Measurements from ENCODE around the gene UBE2I. TPM values are rescaled to one million over a fixed set of nuclear protein-coding genes. Genes with fewer than 3 reads are reported as not detected.

UBE2I gene
- total RNA-seq, 2 experiments from 2014 or later: 122 to 323 TPM

DNA sequence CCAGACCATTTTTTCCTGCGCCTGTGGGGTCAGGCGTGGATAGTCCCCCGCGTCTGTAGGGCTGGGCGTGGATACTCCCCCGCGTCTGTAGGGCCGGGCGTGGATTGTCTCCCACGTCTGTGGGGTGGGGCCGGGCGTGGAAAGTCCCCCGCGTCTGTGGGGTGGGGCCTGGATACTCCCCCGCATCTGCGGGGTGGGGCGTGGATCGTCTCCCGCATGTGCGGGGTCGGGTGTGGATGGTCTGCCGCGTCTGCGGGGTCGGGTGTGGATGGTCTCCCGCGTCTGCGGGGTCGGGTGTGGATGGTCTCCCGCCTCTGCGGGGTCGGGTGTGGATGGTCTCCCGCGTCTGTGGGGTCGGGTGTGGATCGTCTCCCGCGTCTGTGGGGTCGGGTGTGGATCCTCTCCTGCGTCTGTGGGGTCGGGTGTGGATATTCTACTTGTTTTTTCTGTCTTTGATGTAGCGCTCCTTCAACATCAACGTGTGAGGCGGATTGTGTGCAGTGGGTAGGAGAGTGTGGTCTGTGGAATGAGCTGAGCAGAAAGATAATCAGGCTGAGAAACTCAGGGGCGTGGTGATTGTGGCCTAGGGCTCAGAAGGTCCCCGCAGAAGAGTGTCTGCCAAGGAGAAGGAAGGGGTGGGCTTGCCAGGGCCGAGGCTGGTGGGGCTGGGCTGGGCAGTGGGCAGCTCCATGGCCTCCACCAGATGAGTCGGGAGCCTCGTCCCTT, 45.5 kb downstream of the UBE2I start:
- no peak overlapping the region for H2AFZ ChIP-seq (ENCODE audit: low read length)
- TF ChIP-seq EZH2phosphoT487 (IDR thresholded peaks at IDR 0.05; ENCODE audit: borderline replicate concordance, low read depth, low read length): no peak
- TF ChIP-seq, protein P1, sequence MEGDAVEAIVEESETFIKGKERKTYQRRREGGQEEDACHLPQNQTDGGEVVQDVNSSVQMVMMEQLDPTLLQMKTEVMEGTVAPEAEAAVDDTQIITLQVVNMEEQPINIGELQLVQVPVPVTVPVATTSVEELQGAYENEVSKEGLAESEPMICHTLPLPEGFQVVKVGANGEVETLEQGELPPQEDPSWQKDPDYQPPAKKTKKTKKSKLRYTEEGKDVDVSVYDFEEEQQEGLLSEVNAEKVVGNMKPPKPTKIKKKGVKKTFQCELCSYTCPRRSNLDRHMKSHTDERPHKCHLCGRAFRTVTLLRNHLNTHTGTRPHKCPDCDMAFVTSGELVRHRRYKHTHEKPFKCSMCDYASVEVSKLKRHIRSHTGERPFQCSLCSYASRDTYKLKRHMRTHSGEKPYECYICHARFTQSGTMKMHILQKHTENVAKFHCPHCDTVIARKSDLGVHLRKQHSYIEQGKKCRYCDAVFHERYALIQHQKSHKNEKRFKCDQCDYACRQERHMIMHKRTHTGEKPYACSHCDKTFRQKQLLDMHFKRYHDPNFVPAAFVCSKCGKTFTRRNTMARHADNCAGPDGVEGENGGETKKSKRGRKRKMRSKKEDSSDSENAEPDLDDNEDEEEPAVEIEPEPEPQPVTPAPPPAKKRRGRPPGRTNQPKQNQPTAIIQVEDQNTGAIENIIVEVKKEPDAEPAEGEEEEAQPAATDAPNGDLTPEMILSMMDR (conservative IDR thresholded peaks at IDR 0.05; ENCODE audit: low read length): no peak
- H3K9me3 ChIP-seq (ENCODE audit: low read length): no peaks in the 10 kb centered on the region
- H3K79me2 ChIP-seq (ENCODE audit: insufficient read depth, low read depth, low read length): peaks cover 15% of the 10 kb centered on the region
- H3K36me3 ChIP-seq (ENCODE audit: insufficient read depth, low read length): peaks cover 4% of the 10 kb centered on the region; the same call in 1 of the 2 replicates
- H3K27ac ChIP-seq (ENCODE audit: low read depth, low read length, poor library complexity, severe bottlenecking): no peak overlapping the region
- H4K20me1 ChIP-seq (ENCODE audit: insufficient read depth, low read length): no peaks in the 10 kb centered on the region
- H3K4me2 ChIP-seq (ENCODE audit: low read length): no peak overlapping the region
- CTCF ChIA-PET (ENCODE audit: unreplicated experiment): no interaction called here
- H3K4me3 ChIP-seq (ENCODE audit: low read depth, low read length, poor library complexity, severe bottlenecking): no peak overlapping the region
- BruUV-seq (replicated peaks): no TSS peak
- H3K4me1 ChIP-seq (ENCODE audit: insufficient read depth, low read length, poor library complexity, severe bottlenecking): peaks cover 16% of the 10 kb centered on the region
- intact Hi-C loops (cut with micrococcal nuclease; ENCODE audit: unreplicated experiment): no loop called here
- no peaks in the 10 kb centered on the region for H3K9me2 ChIP-seq (ENCODE audit: insufficient read depth, low read length)
- POLR2A ChIA-PET: no interaction called here
- DNase-seq (ENCODE audit: low spot score): no peak

DNA sequence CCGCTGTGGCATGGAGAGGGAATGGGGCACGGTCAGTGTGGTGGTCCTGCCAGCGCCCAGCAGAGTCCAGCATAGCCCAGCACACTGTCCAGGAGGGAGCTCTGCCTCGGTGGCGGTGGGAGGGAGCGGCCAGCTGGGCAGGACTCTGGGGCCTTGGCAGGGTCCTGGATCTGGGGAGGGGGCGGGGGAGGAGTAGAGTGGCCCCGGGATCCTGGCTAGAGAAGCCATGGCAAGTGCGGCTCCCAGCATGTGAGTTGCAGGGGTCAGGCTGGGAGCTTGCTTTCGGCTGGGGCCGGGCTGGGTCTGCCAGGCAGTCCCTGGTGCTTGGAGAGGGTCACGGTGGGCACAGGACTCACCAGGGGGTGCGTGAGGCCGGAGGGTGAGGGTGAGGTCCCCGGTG, 46.2 kb downstream of the UBE2I start:
- no peaks in the 10 kb centered on the region for H3K9me2 ChIP-seq (ENCODE audit: insufficient read depth, low read length)
- no peaks in the 10 kb centered on the region for H3K9me3 ChIP-seq (ENCODE audit: low read length)
- ChIA-PET POLR2A (no interaction called here), CTCF (ENCODE audit: unreplicated experiment) (no interaction called here)
- no peak overlapping the region for H2AFZ ChIP-seq (ENCODE audit: low read length)
- H3K79me2 ChIP-seq (ENCODE audit: insufficient read depth, low read depth, low read length): peaks cover 15% of the 10 kb centered on the region
- peaks cover 12% of the 10 kb centered on the region for H3K4me1 ChIP-seq (ENCODE audit: insufficient read depth, low read length, poor library complexity, severe bottlenecking)
- no peaks in the 10 kb centered on the region for H4K20me1 ChIP-seq (ENCODE audit: insufficient read depth, low read length)
- H3K4me2 ChIP-seq (ENCODE audit: low read length): no peak overlapping the region
- H3K36me3 ChIP-seq (ENCODE audit: insufficient read depth, low read length): peaks cover 8% of the 10 kb centered on the region; the same call in 1 of the 2 replicates
- no peak overlapping the region for H3K27ac ChIP-seq (ENCODE audit: low read depth, low read length, poor library complexity, severe bottlenecking)
- no peak for DNase-seq (ENCODE audit: low spot score)
- TF ChIP-seq, protein P1 (conservative IDR thresholded peaks at IDR 0.05; ENCODE audit: low read length): no peak
- TF ChIP-seq EZH2phosphoT487 (IDR thresholded peaks at IDR 0.05; ENCODE audit: borderline replicate concordance, low read depth, low read length): no peak
- H3K4me3 ChIP-seq (ENCODE audit: low read depth, low read length, poor library complexity, severe bottlenecking): no peak overlapping the region
- no TSS peak for BruUV-seq (replicated peaks)
- intact Hi-C loops (cut with micrococcal nuclease; ENCODE audit: unreplicated experiment): no loop called here

All from OCI-LY7 (cell line).